Stimulated activated CD4-positive, alpha-beta T cell treated with anti-CD3 and anti-CD28 coated beads, Interleukin-2, amount 100 ng/mL, for 48 hours (primary cell): Measurements from ENCODE around the gene PGAM4.
"Not testable (repeated sequence)": the region's sequence is repeated elsewhere in the genome, so short reads cannot be mapped to it uniquely, and the experiment has no call there.

Experiments used
- DNase-seq, 2 donors: peaks; one replicate each; pipeline ENCODE4 v3.0.0-alpha.2; 2020

Gene PGAM4

DNA sequence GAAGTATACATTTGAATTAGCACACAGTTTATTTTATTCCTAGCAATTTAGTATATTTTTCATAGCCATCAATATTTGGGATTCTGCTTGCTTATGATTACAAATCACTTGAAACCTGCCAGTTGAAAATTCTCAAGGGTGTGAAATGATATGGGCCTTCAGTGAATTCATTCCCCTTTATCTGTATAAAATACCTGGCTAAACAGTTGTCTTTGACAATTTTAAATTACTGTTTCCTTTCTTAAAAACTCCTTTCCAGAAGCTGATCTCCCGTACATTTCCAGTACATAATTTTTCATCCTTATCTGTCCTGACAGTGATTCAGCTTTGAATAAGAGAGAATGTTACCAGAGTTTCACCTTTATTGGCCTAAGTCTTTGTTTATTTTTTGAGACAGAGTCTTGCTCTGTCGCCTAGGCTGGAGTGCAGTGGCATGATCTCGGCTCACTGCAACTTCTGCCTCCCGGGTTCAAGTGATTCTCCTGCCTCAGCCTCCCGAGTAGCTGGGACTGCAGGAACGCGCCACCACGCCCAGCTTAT, 45.0 kb downstream of the PGAM4 start:
- DNase-seq: no peak

GRCh38 chrX:77922787-77923186, 46.7 kb downstream of the PGAM4 start:
- DNase-seq: no peak

GRCh38 chrX:77919370-77919769, 50.1 kb downstream of the PGAM4 start:
- not testable (repeated sequence) for DNase-seq

DNA sequence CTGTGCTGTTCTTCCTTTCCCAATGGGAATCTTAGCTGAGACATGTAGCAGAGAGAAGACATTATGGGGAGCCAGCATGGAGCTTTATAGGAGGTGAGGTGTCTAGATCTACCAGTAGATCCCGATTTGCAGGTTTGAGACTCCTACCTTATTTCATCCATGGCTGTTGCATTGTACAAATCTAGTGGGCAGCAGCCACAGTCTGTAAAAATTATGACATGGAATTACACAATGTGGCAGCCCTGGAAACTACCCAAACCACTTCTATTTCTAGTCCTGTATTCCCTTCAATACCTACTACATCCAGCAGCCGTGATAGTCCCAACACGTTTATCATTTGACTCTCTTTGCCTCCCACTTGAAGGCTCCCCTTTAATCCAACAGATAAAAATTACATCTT, 50.9 kb downstream of the PGAM4 start:
- DNase-seq: no peak
